Loucy (cell line): ENCODE results near the gene TEN1.

ENCODE experiments used
- H2AFZ ChIP-seq: fragments of 200-600 bp; sonication (generic); 2 replicates; pipeline ENCODE4 v1.6.0; 2016; ENCODE audit warnings: antibody characterized with exemption, mild to moderate bottlenecking, low read length, moderate library complexity
- H3F3A ChIP-seq: fragments of 200-600 bp; 2 replicates; pipeline ENCODE4 v1.6.0; 2016; ENCODE audit warnings: antibody characterized with exemption, low read depth, mild to moderate bottlenecking
- H3K27me3 ChIP-seq: fragments of 200-600 bp; sonication (generic); 2 replicates; pipeline ENCODE4 v1.6.1; 2014; ENCODE audit warnings: low read length, mild to moderate bottlenecking; ENCODE audit not compliant: insufficient read depth, poor library complexity, severe bottlenecking
- H3K36me3 ChIP-seq: fragments of 200-600 bp; sonication (generic); 2 replicates; pipeline ENCODE4 v1.6.1; 2016; ENCODE audit warnings: low read length; ENCODE audit not compliant: insufficient read depth
- H3K4me1 ChIP-seq: fragments of 200-600 bp; sonication (generic); 2 replicates; pipeline ENCODE4 v1.5.1; 2014; ENCODE audit warnings: low read length, mild to moderate bottlenecking; ENCODE audit not compliant: insufficient read depth, poor library complexity, severe bottlenecking
- H3K4me2 ChIP-seq: fragments of 200-600 bp; sonication (generic); 2 replicates; pipeline ENCODE4 v1.6.0; 2014; ENCODE audit warnings: antibody characterized with exemption, low read length, low read depth, mild to moderate bottlenecking; ENCODE audit not compliant: poor library complexity, severe bottlenecking
- H3K4me3 ChIP-seq: fragments of 200-600 bp; sonication (generic); 2 replicates; pipeline ENCODE4 v1.5.1; 2014; ENCODE audit warnings: low read length, mild to moderate bottlenecking, mixed read lengths; ENCODE audit not compliant: poor library complexity, severe bottlenecking
- H3K79me2 ChIP-seq: fragments of 200-600 bp; sonication (generic); 2 replicates; pipeline ENCODE4 v1.6.1; 2014; ENCODE audit warnings: low read length; ENCODE audit not compliant: insufficient read depth
- H3K9ac ChIP-seq: fragments of 200-600 bp; sonication (generic); 2 replicates; pipeline ENCODE4 v1.6.0; 2014; ENCODE audit warnings: mild to moderate bottlenecking, low read depth, low read length, moderate library complexity; ENCODE audit not compliant: poor library complexity, severe bottlenecking
- H3K9me2 ChIP-seq: fragments of 200-600 bp; sonication (generic); replicated peaks from 2 replicates; pipeline ENCODE4 v1.6.1; 2016; ENCODE audit warnings: low read depth, low read length, mixed read lengths
- H3K9me3 ChIP-seq: fragments of 200-600 bp; sonication (generic); 2 replicates; pipeline ENCODE4 v1.6.1; 2014; ENCODE audit warnings: mild to moderate bottlenecking, antibody characterized with exemption, low read length, low read depth; ENCODE audit not compliant: insufficient read depth
- H4K20me1 ChIP-seq: fragments of 200-600 bp; sonication (generic); 2 replicates; pipeline ENCODE4 v1.6.0; 2014; ENCODE audit warnings: antibody characterized with exemption, low read length, mild to moderate bottlenecking; ENCODE audit not compliant: insufficient read depth, poor library complexity, severe bottlenecking
- EZH2phosphoT487 ChIP-seq: fragments of 200-600 bp; IDR thresholded peaks from 2 replicates; pipeline ENCODE4 v1.6.1; 2018; ENCODE audit warnings: antibody characterized with exemption, mild to moderate bottlenecking, moderate library complexity, borderline replicate concordance
- TF ChIP-seq, protein P1 (sequence below): fragments of 200-600 bp; sonication (generic); conservative IDR thresholded peaks from 2 replicates; pipeline ENCODE4 v1.5.1; 2014; ENCODE audit warnings: mild to moderate bottlenecking, antibody characterized with exemption, low read length

Gene TEN1

DNA sequence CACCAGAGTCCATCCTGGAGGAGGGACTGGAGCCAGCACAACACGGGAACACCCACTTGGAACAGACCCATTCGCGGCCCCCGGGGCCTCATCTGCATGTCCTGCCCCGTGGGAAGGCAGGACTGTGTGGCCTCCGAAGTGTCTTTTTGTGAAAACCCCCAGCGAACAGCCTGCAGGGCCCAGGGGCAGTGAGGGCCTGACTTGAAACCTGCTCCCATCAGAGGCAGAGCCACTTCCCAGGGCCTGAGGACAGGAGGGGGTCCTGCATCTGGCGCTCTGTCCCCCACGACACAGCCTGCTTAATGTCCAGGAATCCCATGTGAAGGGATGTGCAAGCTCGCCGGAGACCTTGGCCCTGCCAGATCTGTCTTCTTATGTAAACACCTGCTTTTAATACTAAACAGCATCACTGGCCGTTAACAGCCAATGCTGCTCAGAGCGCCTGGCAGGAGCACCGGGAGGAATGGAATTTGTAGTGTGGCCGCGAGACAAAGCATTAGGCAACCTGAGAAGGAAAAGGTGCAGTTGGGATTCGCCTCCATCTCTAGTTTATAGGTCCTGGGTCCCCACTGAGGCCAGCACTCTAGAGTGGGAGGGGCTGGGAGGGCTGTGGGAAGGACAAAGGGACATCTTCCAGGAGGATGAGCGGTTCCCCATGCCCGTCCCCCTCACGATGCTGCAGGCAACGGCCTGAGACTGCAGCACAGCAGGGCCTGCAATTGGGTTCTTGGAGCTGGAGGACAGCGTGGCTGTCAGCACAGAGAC lies 57.6 kb downstream of the TEN1 start:
- Histone ChIP-seq H3K4me1 (peaks cover 18% of the 10 kb centered on the region), H3K27me3 (no peaks in the 10 kb centered on the region), H3K9me3 (no peaks in the 10 kb centered on the region), H3F3A (no peaks in the 10 kb centered on the region), H3K4me3 (no peak overlapping the region), H3K4me2 (no peak overlapping the region), H2AFZ (no peak overlapping the region), H3K9ac (no peak overlapping the region), H3K36me3 (peaks cover 38% of the 10 kb centered on the region; the same call in 1 of the 2 replicates), H3K9me2 (no peaks in the 10 kb centered on the region), H4K20me1 (no peaks in the 10 kb centered on the region), H3K79me2 (no peaks in the 10 kb centered on the region)
- no peak for TF ChIP-seq EZH2phosphoT487
- TF ChIP-seq, protein P1, sequence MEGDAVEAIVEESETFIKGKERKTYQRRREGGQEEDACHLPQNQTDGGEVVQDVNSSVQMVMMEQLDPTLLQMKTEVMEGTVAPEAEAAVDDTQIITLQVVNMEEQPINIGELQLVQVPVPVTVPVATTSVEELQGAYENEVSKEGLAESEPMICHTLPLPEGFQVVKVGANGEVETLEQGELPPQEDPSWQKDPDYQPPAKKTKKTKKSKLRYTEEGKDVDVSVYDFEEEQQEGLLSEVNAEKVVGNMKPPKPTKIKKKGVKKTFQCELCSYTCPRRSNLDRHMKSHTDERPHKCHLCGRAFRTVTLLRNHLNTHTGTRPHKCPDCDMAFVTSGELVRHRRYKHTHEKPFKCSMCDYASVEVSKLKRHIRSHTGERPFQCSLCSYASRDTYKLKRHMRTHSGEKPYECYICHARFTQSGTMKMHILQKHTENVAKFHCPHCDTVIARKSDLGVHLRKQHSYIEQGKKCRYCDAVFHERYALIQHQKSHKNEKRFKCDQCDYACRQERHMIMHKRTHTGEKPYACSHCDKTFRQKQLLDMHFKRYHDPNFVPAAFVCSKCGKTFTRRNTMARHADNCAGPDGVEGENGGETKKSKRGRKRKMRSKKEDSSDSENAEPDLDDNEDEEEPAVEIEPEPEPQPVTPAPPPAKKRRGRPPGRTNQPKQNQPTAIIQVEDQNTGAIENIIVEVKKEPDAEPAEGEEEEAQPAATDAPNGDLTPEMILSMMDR: no peak

DNA sequence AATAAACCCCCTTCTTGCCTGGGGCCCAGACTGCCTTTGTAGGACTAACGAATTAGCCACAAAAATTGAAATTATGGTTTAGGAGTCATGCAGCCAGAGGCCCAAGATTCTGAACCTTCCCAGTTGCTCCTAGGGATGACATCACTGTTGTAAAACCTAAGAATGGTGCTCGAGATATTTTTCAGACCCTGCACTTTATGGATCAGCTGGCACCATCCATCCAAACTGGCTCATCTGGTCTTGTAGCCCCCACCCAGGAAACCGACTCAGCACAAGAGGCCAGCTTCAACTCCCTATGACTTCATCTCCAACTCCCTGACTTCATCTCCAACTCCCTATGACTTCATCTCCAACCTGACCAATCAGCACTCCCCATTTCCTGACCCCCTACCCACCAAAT lies 59.0 kb downstream of the TEN1 start:
- Histone ChIP-seq H3K9me3 (no peaks in the 10 kb centered on the region), H2AFZ (no peak overlapping the region), H3K9me2 (no peaks in the 10 kb centered on the region), H3K4me3 (no peak overlapping the region), H3K4me2 (no peak overlapping the region), H3K36me3 (peaks cover 50% of the 10 kb centered on the region; the same call in 1 of the 2 replicates), H4K20me1 (no peaks in the 10 kb centered on the region), H3K27me3 (no peaks in the 10 kb centered on the region), H3K9ac (no peak overlapping the region), H3K4me1 (peaks cover 18% of the 10 kb centered on the region), H3F3A (no peaks in the 10 kb centered on the region), H3K79me2 (no peaks in the 10 kb centered on the region)
- TF ChIP-seq, protein P1: no peak
- TF ChIP-seq EZH2phosphoT487: no peak

DNA sequence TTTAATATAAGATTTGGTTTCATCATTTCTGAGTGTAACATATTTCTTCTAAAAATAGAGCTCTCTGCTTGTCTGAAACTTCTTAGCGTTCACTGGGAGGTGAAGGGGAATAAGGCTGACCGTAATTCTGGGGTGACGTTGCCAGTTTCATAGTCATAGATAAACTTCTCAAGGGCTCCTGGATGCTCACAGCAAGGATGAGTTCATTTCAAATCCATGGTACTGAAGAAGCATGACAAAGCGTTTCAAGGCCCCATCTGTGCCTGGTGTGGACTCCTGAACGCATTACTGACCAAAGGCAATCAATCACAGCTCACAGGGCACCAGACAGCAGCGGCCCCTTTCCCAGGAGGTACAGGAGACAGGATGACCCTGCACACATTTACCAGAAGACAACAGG lies 60.1 kb downstream of the TEN1 start:
- Histone ChIP-seq H3K36me3 (peaks cover 61% of the 10 kb centered on the region; the same call in 1 of the 2 replicates), H3K9ac (no peak overlapping the region), H4K20me1 (no peaks in the 10 kb centered on the region), H3K79me2 (no peaks in the 10 kb centered on the region), H3K9me3 (no peaks in the 10 kb centered on the region), H3K4me1 (peaks cover 18% of the 10 kb centered on the region), H3K4me3 (no peak overlapping the region), H3K4me2 (no peak overlapping the region), H2AFZ (no peak overlapping the region), H3K27me3 (no peaks in the 10 kb centered on the region), H3F3A (no peaks in the 10 kb centered on the region), H3K9me2 (no peaks in the 10 kb centered on the region)
- TF ChIP-seq, protein P1: no peak
- no peak for TF ChIP-seq EZH2phosphoT487
